ENCODE data around the gene GLI2.

Gene GLI2

GRCh38 chr2:120759543-120760331 is 24.1 kb downstream of the GLI2 start:
- no peak for DNase-seq

GRCh38 chr2:120760446-120761135 is 24.9 kb downstream of the GLI2 start:
- no peak for DNase-seq

- no peak for DNase-seq
Measured at GRCh38 chr2:120761164-120761861, 25.6 kb downstream of the GLI2 start.

GRCh38 chr2:120761911-120762310 is 26.2 kb downstream of the GLI2 start:
- DNase-seq = no peak

GRCh38 chr2:120762341-120763061 is 26.8 kb downstream of the GLI2 start:
- DNase-seq = no peak

GRCh38 chr2:120763508-120763907 is 27.8 kb downstream of the GLI2 start:
- no peak for DNase-seq

GRCh38 chr2:120763931-120764330 is 28.3 kb downstream of the GLI2 start:
- no peak for DNase-seq

- peak; percentile 46 for DNase-seq
Measured at GRCh38 chr2:120764492-120764891, 28.8 kb downstream of the GLI2 start.

- no peak for DNase-seq
Measured at GRCh38 chr2:120764991-120765677, 29.5 kb downstream of the GLI2 start.

- peak; percentile 80 for DNase-seq
Measured at GRCh38 chr2:120765678-120766469, 30.2 kb downstream of the GLI2 start.

- DNase-seq = no peak
Measured at GRCh38 chr2:120766470-120767351, 31.0 kb downstream of the GLI2 start.

- DNase-seq = no peak
Measured at GRCh38 chr2:120767486-120768005, 31.9 kb downstream of the GLI2 start.

GRCh38 chr2:120768112-120769048 is 32.7 kb downstream of the GLI2 start:
- DNase-seq = no peak

- no peak for DNase-seq
Measured at GRCh38 chr2:120769076-120769786, 33.6 kb downstream of the GLI2 start.

- no peak for DNase-seq
Measured at GRCh38 chr2:120769787-120770120, 34.1 kb downstream of the GLI2 start.

GRCh38 chr2:120770176-120770575 is 34.5 kb downstream of the GLI2 start:
- DNase-seq = no peak

GRCh38 chr2:120770641-120771040 is 35.0 kb downstream of the GLI2 start:
- no peak for DNase-seq

GRCh38 chr2:120771111-120771780 is 35.6 kb downstream of the GLI2 start:
- DNase-seq = peak; percentile 93

Measured in fibroblast of upper back skin (primary cell).